DMS 273 treated with DMSO at 0.1 percent for 48 hours (cell line): ENCODE measurements around the gene ZNF226.
"Not testable (repeated sequence)": the region's sequence is repeated elsewhere in the genome, so short reads cannot be mapped to it uniquely, and the experiment has no call there.

Experiments used
- DNase-seq: peaks from one replicate; lab custom pipeline; 2025; lab: John Stamatoyannopoulos, UW

ZNF226 gene

GRCh38 chr19:44164673-44165512 lies at the start of gene ZNF226:
Gene ZNF226 (plus strand): TSS chr19:44165100. CDS start chr19:44170081, 4,981 bp downstream.
- peak; percentile 97 for DNase-seq

DNA sequence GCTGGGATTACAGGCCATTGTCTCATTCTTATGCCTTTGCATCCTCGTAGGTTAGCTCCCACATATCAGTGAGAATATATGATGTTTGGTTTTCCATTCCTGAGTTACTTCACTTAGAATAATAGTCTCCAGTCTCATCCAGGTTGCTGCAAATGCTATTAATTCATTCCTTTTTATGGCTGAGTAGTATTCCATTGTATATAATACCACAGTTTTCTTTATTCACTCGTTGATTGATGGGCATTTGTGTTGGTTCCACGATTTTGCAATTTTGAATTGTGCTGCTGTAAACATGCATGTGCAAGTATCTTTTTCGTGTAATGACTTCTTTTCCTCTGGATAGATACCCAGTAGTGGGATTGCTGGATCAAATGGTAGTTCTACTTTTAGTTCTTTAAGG lies 43.7 kb upstream of the ZNF226 start:
- not testable (repeated sequence) for DNase-seq

GRCh38 chr19:44131955-44132354 lies 32.9 kb upstream of the ZNF226 start:
- no peak for DNase-seq

DNA sequence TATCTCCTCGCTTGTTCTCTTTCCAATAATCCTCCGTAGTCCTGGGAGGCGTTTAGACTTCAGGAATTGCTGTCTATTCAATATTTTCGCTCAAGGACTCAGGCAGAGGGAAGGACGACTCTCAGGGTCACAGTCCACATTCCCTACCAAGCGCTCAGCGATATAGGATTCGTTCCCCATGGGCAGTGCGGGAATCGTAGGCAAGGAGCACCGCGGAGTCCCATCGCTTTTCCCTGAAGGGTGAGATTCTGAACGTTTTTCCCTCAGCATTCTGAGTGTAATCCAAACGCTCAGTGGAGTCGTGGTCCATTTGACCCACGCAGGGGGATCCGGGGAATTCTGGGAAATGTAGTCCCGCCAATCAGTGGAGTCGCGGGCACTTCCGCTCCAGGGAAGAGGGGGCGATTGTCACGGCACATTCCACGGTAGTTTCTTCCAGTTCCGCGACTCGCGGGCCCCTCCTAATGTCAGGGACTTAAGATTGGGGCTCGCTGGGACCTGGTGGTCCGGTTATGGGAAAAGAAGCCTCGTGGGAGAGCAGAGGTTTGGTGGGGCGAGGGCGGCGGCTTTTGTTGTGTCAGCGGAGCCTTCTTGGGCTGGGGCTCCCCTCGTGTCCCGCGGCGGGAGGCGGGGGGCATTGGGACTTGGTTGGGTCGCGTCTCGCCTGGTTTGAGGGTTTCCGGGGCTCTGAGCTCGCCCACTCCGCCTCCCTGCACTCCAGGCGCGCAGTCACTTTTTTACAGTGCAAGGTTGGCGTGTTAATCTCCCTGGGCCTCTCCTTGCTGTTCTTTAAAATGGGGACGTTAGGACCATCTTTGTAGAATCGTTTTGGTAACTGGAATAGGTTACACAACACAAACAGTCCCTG lies 23.5 kb upstream of the ZNF226 start, which contains the start of gene ZNF234:
Gene ZNF234 (plus strand): TSS at position 364 of the 868 bp plus-strand sequence. CDS start 3,079 bp downstream, outside the sequence.
- DNase-seq, result peak; percentile 60

DNA sequence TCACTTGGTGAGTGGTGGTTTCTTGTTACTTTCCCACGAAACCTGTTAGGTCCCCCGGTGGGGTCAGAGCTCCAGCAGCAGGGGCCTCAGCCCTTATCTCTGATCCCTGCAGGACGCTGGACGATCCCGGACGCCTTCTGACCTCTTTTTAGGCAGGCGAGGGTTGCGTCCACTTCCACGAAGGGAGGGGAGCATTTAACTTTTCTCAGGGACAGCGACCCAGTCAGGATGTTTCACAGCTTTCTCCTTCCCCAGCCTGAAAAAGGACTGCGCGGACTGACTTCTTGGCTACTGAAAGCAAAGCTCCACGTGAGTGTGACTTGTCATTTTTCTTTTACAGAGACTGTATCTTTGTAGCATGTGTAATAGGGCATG lies 22.9 kb upstream of the ZNF226 start:
- DNase-seq, result no peak

- no peak for DNase-seq
These were observed 15.1 kb upstream of the ZNF226 start for GRCh38 chr19:44149776-44150175.

- no peak for DNase-seq
These were observed 13.4 kb upstream of the ZNF226 start for GRCh38 chr19:44151491-44151890.

DNA sequence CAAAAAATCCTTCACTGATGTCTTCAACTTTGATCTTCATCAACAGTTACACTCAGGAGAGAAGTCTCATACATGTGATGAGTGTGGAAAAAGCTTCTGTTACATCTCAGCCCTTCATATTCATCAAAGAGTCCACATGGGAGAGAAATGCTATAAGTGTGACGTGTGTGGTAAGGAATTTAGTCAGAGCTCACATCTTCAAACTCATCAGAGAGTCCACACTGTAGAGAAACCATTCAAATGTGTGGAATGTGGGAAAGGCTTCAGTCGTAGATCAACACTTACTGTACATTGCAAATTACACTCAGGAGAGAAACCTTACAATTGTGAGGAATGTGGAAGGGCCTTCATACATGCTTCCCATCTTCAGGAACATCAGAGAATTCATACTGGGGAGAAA lies 8.4 kb upstream of the ZNF226 start:
- no peak for DNase-seq

DNA sequence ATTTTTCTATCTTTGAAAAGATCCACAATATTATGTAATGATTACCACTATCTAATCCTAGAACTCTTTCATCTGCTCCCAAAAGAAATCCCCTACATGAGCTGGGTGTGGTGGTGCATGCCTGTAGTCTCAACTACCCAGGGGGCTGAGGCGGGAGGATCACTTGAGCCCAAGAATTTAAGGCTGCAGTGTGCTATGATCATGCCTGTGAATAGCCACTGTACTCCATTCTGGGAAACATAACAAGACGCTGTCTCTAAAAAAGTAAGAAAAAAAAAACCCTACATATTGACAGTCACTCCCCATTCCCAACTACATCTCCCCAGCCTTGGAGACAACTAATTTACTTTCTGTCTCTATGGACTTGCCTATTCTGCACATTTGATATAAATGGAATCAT lies 1.1 kb upstream of the ZNF226 start:
- DNase-seq, result no peak

- no peak for DNase-seq
These were observed 600 bp upstream of the ZNF226 start for GRCh38 chr19:44164327-44164672.

- not testable (repeated sequence) for DNase-seq
These were observed 5.8 kb downstream of the ZNF226 start for GRCh38 chr19:44170660-44171059.

GRCh38 chr19:44176590-44176989 lies 11.7 kb downstream of the ZNF226 start:
- DNase-seq, result no peak

DNA sequence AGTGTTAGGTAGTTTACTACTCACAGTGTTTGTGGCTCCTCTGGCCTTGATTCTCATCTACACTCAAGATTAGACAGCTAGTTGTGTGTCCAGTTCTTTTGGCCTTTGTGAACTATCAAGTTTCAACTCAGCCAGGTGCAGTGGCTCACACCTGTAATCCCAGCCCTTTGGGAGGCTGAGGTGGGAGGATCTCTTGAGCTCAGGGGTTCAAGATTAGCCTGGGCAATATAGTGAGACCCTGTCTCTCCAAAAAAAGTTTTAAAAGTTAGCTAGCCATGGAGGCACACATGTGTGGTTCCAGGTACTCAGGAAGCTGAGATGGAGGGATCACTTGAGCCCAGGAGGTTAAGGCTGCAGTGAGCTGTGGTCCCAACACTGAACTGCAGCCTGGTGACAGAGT lies 16.1 kb downstream of the ZNF226 start:
- DNase-seq, result no peak

DNA sequence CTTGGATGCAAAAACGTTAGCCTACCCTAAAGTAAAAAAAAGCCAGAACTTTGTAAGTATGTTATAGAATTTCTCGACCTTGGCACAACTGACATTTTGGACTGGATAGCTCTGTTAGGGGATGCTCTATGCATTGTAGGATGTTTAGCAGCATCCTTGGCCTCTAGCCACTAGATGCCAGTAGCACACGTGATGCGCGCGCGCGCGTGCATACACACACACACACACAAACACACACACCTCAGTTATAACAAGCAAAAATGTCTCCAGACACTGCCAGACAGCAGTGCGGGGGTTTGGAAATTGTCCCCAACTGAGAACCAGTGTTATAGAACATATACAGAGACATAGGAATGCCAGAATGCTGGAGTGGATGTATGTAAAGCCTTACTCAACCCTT lies 17.2 kb downstream of the ZNF226 start:
- no peak for DNase-seq

DNA sequence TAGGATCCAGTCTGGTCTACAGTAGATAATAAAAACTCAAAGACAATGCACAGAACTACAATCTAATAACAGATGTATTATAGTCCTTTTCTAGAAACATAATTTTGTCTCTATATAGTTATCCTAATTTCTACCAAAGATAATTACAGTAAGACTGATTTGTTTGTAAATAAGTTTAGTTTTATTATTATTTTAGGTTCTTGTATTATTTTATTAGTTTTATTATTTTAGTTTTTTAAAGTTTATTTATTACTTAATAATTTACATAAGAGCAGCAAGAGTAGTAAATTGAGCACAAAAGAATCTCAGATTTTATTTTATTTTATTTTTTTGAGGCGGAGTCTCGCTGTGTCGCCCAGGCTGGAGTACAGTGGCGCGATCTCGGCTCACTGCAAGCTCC lies 25.1 kb downstream of the ZNF226 start:
- no peak for DNase-seq

GRCh38 chr19:44192127-44192526 lies 27.2 kb downstream of the ZNF226 start:
- DNase-seq, result no peak

DNA sequence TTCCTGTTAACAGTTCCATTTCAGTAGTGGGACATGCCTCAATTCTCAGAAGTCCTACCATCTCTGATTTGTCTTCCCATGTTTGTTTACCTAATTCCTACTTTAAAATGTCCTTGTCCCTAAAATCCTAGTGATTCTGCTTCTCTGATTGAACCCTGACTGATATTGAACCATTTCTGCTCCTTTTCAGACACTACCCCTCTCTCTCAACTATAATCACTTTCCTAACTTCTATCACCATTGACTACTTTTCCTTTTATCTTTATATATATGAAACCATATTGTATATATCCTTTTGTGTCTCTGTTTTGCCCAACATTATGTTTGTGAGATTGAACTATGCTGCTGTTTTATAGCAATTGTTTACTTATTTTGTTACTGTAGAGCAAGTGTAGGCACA lies 31.9 kb downstream of the ZNF226 start:
- no peak for DNase-seq

DNA sequence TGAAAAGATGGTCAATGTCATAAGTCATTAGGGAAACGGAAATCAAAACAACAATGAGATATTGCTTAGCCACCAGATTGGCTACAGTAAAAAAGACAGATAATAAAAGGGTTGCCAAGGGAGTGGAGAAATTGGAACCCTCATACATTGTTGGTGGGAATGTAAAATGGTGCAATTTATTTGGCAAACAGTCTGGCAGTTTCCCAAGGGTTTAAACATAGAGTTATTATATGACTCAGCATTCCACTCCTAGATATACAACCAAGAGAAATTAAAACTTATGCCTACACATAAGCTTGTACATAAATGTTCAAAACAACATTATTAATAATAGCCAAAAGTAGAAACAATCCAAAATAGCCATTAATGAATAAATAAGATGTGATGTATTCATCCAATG lies 37.6 kb downstream of the ZNF226 start:
- no peak for DNase-seq

DNA sequence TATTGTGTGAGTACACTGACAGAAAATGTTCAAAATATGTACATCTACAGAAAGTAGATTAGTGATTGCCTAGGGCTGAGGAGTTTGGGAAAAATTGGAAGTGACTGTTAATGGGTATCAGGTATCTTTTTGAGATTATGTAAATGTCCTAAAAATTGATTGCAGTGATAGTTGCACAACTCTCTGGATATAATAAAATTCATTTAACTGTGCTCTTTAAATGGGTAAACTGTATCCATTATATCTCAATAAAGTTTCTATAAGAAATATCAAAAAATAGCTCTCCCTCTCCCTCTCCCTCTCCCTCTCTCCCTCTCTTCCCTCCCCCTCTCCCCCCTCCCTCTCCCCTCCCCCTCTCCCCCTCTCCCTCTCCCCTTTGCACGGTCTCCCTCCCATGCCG lies 38.1 kb downstream of the ZNF226 start:
- no peak for DNase-seq

- DNase-seq, result not testable (repeated sequence)
These were observed 39.0 kb downstream of the ZNF226 start for GRCh38 chr19:44203877-44204276.

GRCh38 chr19:44204772-44205171 lies 39.9 kb downstream of the ZNF226 start:
- DNase-seq, result no peak

GRCh38 chr19:44207126-44207803 lies 42.4 kb downstream of the ZNF226 start:
- DNase-seq, result peak; percentile 80
